ENCODE results near the gene CCDC122.
"Not testable (repeated sequence)": the region's sequence is repeated elsewhere in the genome, so short reads cannot be mapped to it uniquely, and the experiment has no call there.

Gene CCDC122

DNA sequence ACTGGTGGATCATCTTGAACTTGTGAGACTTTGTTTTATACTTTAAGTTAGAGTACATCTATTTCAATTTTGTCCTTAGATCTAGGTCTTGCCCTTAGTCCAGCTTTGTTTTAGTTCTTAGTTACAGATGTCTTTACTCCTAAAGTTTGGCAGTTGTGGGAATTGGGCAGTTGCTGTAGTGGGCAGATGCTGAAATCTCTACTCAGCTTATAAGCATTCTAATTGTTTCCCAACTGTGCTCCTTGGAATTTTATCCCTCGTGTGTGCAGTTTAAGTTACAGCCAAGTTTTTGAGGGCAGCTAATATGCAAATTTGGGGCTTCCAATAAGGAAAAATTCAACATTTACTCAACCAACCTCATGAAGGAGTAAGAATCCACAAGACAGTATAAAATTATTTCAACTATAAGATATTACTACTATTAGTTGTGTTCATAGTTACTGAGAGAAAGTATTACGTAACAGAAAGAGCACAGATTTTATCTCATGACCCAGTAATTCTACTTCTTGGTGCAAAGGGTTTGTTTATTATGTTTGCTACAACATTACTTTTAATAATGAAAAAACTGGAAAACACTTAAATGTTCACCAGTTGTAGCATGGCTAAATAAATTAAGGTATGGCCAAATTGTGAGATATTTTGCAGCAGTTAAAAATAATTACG, 32.9 kb downstream of the CCDC122 start:
- no peak overlapping the region for H3K4me3 ChIP-seq (ENCODE audit: low read depth, low read length)
- in situ Hi-C loops (cut with HindIII; ENCODE audit: low sequenced_read_pairs), result no loop called here
- no peak for DNase-seq (ENCODE audit: low read depth)
- TF ChIP-seq, protein P1, sequence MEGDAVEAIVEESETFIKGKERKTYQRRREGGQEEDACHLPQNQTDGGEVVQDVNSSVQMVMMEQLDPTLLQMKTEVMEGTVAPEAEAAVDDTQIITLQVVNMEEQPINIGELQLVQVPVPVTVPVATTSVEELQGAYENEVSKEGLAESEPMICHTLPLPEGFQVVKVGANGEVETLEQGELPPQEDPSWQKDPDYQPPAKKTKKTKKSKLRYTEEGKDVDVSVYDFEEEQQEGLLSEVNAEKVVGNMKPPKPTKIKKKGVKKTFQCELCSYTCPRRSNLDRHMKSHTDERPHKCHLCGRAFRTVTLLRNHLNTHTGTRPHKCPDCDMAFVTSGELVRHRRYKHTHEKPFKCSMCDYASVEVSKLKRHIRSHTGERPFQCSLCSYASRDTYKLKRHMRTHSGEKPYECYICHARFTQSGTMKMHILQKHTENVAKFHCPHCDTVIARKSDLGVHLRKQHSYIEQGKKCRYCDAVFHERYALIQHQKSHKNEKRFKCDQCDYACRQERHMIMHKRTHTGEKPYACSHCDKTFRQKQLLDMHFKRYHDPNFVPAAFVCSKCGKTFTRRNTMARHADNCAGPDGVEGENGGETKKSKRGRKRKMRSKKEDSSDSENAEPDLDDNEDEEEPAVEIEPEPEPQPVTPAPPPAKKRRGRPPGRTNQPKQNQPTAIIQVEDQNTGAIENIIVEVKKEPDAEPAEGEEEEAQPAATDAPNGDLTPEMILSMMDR (IDR thresholded peaks at IDR 0.05; ENCODE audit: low read depth, low read length, missing control alignments), result no peak

GRCh38 chr13:43838909-43839308, 40.6 kb downstream of the CCDC122 start:
- TF ChIP-seq, protein P1 (IDR thresholded peaks at IDR 0.05; ENCODE audit: low read depth, low read length, missing control alignments), result no peak
- in situ Hi-C loops (cut with HindIII; ENCODE audit: low sequenced_read_pairs), result no loop called here
- H3K4me3 ChIP-seq (ENCODE audit: low read depth, low read length), result no peak overlapping the region
- no peak for DNase-seq (ENCODE audit: low read depth)

- TF ChIP-seq, protein P1 (IDR thresholded peaks at IDR 0.05; ENCODE audit: low read depth, low read length, missing control alignments), result no peak
- H3K4me3 ChIP-seq (ENCODE audit: low read depth, low read length), result no peak overlapping the region
- no peak for DNase-seq (ENCODE audit: low read depth)
- in situ Hi-C loops (cut with HindIII; ENCODE audit: low sequenced_read_pairs), result no loop called here
Observed at GRCh38 chr13:43835701-43836100, 43.8 kb downstream of the CCDC122 start.

DNA sequence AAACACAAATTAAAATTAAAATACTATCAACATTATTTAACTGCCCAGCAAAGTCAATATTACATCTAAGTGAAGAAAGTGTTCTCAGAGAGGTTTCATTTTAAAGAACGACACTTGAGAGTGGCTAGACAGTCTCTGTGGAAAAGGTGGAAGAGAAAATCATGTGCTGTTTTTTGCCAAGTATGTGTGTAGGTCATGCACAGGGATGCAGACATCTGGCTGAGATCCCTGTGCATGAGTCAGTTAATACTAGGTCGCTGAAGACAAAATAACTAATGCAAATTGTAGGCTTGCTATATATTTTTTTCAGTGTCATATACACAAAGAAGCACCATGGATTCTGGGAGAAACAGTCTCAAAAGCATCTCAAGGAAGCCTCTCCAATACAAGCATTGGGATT, 48.5 kb downstream of the CCDC122 start:
- H3K4me3 ChIP-seq (ENCODE audit: low read depth, low read length), result no peak overlapping the region
- TF ChIP-seq, protein P1 (IDR thresholded peaks at IDR 0.05; ENCODE audit: low read depth, low read length, missing control alignments), result no peak
- DNase-seq (ENCODE audit: low read depth), result no peak
- in situ Hi-C loops (cut with HindIII; ENCODE audit: low sequenced_read_pairs), result no loop called here

DNA sequence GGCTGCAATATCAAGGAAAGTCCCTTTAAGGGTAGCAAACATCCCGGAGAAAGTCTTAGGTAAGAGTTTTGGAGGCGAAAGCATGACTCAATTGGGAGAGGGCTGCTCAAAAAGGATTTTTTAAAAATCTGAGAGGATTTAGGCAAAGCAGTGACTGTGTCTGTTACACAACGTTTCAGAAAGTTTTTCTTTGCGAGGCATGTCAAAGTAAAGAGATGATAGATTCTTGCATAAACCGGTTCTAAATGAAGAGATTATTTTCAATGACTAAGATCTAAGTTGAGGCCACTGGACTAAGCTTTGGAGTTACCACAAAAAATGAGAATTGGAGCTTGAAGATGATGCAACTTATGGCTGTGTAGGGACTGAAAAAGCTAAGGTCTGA, 49.1 kb downstream of the CCDC122 start:
- in situ Hi-C loops (cut with HindIII; ENCODE audit: low sequenced_read_pairs), result no loop called here
- no peak overlapping the region for H3K4me3 ChIP-seq (ENCODE audit: low read depth, low read length)
- TF ChIP-seq, protein P1 (IDR thresholded peaks at IDR 0.05; ENCODE audit: low read depth, low read length, missing control alignments), result no peak
- DNase-seq (ENCODE audit: low read depth), result no peak

- peak; percentile 34 for DNase-seq (ENCODE audit: low read depth)
- in situ Hi-C loops (cut with HindIII; ENCODE audit: low sequenced_read_pairs); H3K4me3 ChIP-seq (ENCODE audit: low read depth, low read length): not testable (repeated sequence)
Observed at GRCh38 chr13:43824656-43825055, 54.9 kb downstream of the CCDC122 start.

DNA sequence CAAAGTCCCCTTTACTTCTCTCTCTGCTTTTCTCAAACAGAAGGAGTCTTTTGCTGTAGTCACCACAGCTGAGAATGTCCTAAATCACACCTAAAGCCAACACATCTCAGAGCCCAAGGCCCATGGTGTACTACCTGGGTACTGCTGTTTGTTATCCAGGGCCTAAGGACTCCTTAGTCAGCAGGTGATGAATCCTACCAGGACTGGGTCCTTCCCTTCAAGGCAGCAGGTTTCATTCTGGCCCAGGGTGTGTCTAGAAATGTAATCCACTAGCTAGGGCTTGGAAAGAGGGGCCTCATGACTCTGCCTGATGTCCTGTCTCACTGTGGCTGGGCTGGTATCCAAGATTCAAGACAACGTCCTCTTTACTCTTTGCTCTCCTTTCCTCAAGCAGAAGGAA, 56.6 kb downstream of the CCDC122 start:
- no peak overlapping the region for H3K4me3 ChIP-seq (ENCODE audit: low read depth, low read length)
- in situ Hi-C loops (cut with HindIII; ENCODE audit: low sequenced_read_pairs), result no loop called here
- no peak for DNase-seq (ENCODE audit: low read depth)
- TF ChIP-seq, protein P1 (IDR thresholded peaks at IDR 0.05; ENCODE audit: low read depth, low read length, missing control alignments), result no peak
